Mucosa of rectum (tissue), 2 donors: ENCODE results near the gene VSTM1.
"Not testable (repeated sequence)": the region's sequence is repeated elsewhere in the genome, so short reads cannot be mapped to it uniquely, and the experiment has no call there.

ENCODE experiments used
- H3K27ac ChIP-seq, 2 donors: one replicate each; pipeline ENCODE4 v1.7.0; 2013; ENCODE audit warnings: inconsistent platforms in 2 of 2, low read depth in 2 of 2, low read length in 2 of 2
- H3K27me3 ChIP-seq, 2 donors: one replicate each; pipeline ENCODE4 v1.7.0; 2013; ENCODE audit warnings: low read length in 2 of 2; ENCODE audit not compliant: control insufficient read depth in 2 of 2, insufficient read depth in 2 of 2
- H3K36me3 ChIP-seq, 2 donors: one replicate each; pipeline ENCODE4 v1.7.0; 2013; ENCODE audit warnings: low read length in 2 of 2; ENCODE audit not compliant: control insufficient read depth in 2 of 2, insufficient read depth in 2 of 2
- H3K4me1 ChIP-seq, 2 donors: one replicate each; pipeline ENCODE4 v1.7.0; 2013; ENCODE audit warnings: low read length in 2 of 2, mild to moderate bottlenecking in 1 of 2; ENCODE audit not compliant: control insufficient read depth in 2 of 2, insufficient read depth in 2 of 2
- H3K4me3 ChIP-seq, 2 donors: one replicate each; pipeline ENCODE4 v1.7.0; 2013; ENCODE audit warnings: low read length in 2 of 2
- H3K9ac ChIP-seq, 2 donors: one replicate each; pipeline ENCODE4 v1.7.0; 2013; ENCODE audit warnings: low read length in 2 of 2, low read depth in 1 of 2, mild to moderate bottlenecking in 1 of 2
- H3K9me3 ChIP-seq, 2 donors: one replicate each; pipeline ENCODE4 v1.7.0; 2013; ENCODE audit warnings: low read length in 2 of 2; ENCODE audit not compliant: control insufficient read depth in 2 of 2
- donor health status: healthy.
- donor health status: Normal muscosa, but diverticular disease.

VSTM1 gene

DNA sequence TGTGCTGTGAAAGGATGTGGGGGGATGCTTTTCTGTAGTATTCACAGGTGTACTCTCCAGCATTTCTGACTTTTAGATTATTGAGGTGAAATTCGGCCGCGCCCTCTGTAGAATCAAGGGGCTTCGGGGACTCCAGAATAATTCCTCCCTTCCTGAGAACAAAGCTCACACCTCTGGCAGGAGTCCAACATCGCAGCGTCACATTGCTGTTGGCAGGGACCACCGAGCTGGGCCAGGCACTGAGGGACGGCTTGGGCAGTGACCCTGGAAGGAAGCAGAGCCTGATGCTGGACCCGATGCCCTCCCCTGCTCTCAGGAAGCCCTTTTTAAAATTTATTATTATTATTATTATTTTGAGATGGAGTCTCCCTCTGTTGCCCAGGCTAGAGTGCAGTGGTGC is 11.2 kb upstream of the VSTM1 start:
- H3K27ac ChIP-seq = no peak overlapping the region
- H3K27me3 ChIP-seq = no peaks in the 10 kb centered on the region
- H3K4me3 ChIP-seq = no peak overlapping the region

DNA sequence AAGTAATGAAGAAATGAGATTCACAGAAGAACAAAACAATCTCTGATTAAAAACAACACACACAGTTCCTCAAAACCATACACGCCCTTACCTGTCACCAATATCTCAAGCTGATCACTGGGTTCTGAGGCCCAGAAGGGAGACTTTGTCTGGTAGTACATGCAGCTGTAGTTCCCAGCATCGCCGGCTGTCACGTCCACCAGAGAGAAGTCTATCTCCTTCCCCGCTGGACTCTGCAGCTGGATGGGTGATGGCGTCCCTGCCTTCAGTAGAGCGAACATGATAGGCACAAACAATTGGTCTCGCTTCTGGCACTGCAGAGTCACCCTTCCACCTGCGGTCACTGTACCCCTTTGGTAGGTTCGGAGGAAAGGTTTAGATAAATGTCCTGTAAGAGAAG is 10.1 kb upstream of the VSTM1 start:
- no peak overlapping the region for H3K27ac ChIP-seq
- peaks cover 0 to 6% of the 10 kb centered on the region in 2 donors for H3K9me3 ChIP-seq
- no peaks in the 10 kb centered on the region for H3K4me1 ChIP-seq
- H3K36me3 ChIP-seq = no peaks in the 10 kb centered on the region
- H3K27me3 ChIP-seq = no peaks in the 10 kb centered on the region
- H3K4me3 ChIP-seq = no peak overlapping the region
- H3K9ac ChIP-seq = no peak overlapping the region

More for the DNA sequence above, 11.2 kb upstream of the VSTM1 start:
- Histone ChIP-seq H3K36me3 (no peaks in the 10 kb centered on the region), H3K9ac (no peak overlapping the region), H3K9me3 (peaks cover 0 to 2% of the 10 kb centered on the region in 2 donors), H3K4me1 (no peaks in the 10 kb centered on the region)

DNA sequence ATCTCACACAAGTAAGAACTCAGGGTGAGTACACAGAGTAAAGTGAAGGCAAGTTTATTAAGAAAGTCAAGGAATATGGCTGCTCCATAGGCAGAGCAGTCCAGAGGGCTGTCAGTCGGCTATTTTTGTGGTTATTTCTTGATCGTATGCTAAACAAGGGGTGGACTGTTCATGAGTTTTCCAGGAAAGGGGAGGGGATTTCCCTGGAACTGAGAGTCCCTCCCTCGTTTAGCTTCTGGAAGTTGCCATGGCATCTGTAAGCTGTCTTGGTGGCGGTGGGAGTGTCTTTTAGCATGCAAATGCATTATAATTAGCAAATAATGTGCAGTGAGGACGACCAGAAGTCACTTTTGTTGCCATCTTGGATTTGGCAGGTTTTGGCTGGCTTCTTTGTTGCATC is 5.8 kb upstream of the VSTM1 start:
- Histone ChIP-seq H3K27ac (no peak overlapping the region), H3K27me3 (no peaks in the 10 kb centered on the region), H3K4me3 (no peak overlapping the region), H3K36me3 (no peaks in the 10 kb centered on the region), H3K9ac (no peak overlapping the region), H3K9me3 (peaks cover 0 to 6% of the 10 kb centered on the region in 2 donors), H3K4me1 (no peaks in the 10 kb centered on the region)

DNA sequence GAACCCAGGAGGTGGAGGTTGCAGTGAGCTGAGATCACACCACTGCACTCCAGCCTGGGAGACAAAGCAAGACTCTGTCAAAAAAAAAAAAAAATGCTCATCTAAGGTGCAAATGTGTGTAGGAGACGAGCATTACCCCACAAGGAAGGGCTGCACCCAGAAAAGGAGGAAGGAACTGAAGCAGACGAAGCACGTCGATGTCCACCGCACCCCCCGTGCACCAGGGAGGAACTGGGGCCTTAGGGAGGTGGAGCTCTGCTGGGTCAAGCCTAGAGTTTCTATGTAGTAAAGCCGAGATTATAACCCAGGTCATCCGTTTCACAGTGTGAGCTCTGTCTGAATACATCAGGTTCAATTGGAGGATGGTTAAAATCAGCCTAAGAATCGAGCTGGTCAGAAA is 1.1 kb downstream of the VSTM1 start:
- no peaks in the 10 kb centered on the region for H3K36me3 ChIP-seq
- H3K9me3 ChIP-seq = no peaks in the 10 kb centered on the region
- no peak overlapping the region for H3K9ac ChIP-seq
- H3K27me3 ChIP-seq = no peaks in the 10 kb centered on the region
- no peak overlapping the region for H3K27ac ChIP-seq
- H3K4me3 ChIP-seq = no peak overlapping the region
- H3K4me1 ChIP-seq = no peaks in the 10 kb centered on the region

DNA sequence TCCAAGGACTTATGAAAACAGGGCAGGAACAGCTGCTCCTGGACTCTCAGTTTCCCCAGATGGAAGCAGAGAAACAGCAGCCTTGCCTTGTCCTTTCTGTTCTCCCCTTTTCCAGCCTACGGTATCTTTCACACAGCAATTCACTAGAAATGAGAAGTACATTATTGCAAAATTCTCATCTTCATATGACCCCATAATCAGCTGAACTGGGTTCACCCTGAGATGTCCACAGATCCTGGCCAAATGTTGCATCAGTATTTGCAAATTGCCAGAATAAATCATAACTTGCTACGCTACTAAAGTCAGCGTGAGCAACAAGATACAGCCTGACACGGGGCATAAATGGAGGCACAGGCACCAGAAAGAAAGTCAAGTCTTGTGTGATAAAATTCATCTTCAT is 16.1 kb downstream of the VSTM1 start:
- Histone ChIP-seq H3K27me3 (no peaks in the 10 kb centered on the region), H3K27ac (no peak overlapping the region), H3K36me3 (no peaks in the 10 kb centered on the region), H3K9ac (no peak overlapping the region), H3K4me3 (no peak overlapping the region), H3K4me1 (no peaks in the 10 kb centered on the region), H3K9me3 (no peaks in the 10 kb centered on the region)

DNA sequence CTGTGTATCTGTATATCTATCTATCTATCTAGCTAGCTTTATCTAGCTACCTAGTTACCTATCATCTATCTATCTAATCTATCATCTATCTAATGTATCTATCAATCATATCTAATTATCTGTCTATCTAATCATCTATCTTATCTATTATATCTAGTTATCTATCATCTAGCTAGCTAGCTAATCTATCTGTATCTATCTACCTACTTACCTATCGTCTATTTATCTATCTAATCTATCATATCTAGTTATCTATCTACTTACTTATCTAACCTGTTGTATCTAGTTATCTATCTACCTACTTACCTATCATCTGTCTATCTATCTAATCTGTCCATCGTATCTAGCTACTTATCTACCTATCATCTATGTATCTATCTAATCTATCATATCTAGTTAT is 17.9 kb downstream of the VSTM1 start:
- Histone ChIP-seq H3K27me3 (no peaks in the 10 kb centered on the region), H3K4me1 (no peaks in the 10 kb centered on the region), H3K9me3 (no peaks in the 10 kb centered on the region), H3K27ac (no peak overlapping the region), H3K36me3 (no peaks in the 10 kb centered on the region), H3K4me3 (no peak overlapping the region), H3K9ac (no peak overlapping the region)

DNA sequence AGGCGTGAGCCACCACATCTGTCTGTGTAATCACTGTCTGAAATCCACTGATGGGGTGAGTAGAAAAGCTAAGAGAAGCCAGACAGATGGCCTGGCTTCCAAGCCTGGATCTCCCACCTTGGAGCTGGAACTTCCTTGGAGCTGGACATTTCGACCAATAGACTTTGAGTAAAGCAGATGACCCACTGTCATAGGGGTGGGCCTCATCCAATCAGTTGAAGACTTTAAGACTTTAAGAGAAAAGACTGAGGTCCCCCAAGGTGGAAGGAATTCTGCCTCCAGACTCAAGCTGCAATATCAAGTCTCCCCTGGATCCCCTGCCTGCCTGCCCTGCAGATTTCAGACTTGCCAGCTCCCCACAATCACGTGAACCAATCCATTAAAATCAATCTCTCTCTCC is 20.7 kb downstream of the VSTM1 start:
- Histone ChIP-seq H3K27me3 (no peaks in the 10 kb centered on the region), H3K9ac (no peak overlapping the region), H3K4me3 (no peak overlapping the region), H3K9me3 (no peaks in the 10 kb centered on the region), H3K4me1 (no peaks in the 10 kb centered on the region), H3K27ac (no peak overlapping the region), H3K36me3 (no peaks in the 10 kb centered on the region)

DNA sequence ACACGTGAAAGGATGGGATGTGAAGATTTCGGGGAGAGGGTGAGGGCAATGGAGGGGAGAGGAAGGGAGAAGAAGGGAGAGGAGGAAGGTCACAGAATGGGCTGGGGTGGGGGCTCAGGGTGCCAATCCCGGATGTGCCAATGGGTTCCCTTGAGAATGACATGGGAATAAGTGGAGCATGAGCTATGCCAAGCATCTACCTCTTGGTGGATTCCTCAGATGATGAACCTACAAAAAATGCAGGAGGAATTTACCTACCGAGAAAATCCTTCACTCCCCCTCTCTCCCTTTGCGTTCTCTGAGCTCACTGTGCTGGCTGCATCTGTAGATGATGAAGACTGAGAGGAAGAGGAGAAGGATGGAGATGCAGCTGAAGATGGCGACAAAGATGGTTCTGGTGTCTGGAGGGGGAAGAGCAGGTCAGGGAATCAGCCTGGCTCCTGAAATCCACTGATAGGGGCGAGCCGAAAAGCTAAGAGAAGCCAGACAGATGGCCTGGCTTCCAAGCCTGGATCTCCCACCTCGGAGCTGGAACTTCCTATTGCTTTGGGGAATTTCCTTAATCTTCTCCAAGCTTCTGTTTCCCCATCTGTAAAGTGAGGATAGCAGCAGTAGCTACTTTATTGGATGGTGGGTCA is 21.6 kb downstream of the VSTM1 start:
- H3K4me3 ChIP-seq = no peak overlapping the region
- no peaks in the 10 kb centered on the region for H3K27me3 ChIP-seq
- H3K9me3 ChIP-seq = no peaks in the 10 kb centered on the region
- no peaks in the 10 kb centered on the region for H3K4me1 ChIP-seq
- H3K9ac ChIP-seq = no peak overlapping the region
- no peaks in the 10 kb centered on the region for H3K36me3 ChIP-seq
- no peak overlapping the region for H3K27ac ChIP-seq

DNA sequence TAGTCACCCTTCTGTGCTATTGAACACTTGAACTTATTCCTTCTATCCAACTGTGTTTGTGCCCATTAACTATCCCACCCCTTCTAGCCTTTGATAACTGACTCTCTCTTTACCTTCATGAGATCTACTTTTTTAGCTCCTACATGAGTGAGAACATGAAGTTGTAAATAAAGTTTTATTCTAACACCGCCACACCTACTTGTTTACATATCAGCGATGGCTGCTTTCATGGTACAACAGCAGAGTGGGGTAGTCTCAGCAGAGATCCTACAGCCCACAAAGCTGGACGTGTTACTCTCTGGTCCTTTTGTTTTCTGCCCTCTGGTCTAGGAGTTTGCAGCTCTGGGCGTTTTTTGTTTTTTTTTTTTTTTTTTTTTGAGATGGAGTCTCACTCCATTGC is 23.7 kb downstream of the VSTM1 start:
- H3K36me3 ChIP-seq = no peaks in the 10 kb centered on the region
- H3K4me3 ChIP-seq = no peak overlapping the region
- H3K27me3 ChIP-seq = no peaks in the 10 kb centered on the region
- H3K4me1 ChIP-seq = no peaks in the 10 kb centered on the region
- H3K27ac ChIP-seq = no peak overlapping the region
- H3K9ac ChIP-seq = no peak overlapping the region
- H3K9me3 ChIP-seq = no peaks in the 10 kb centered on the region

DNA sequence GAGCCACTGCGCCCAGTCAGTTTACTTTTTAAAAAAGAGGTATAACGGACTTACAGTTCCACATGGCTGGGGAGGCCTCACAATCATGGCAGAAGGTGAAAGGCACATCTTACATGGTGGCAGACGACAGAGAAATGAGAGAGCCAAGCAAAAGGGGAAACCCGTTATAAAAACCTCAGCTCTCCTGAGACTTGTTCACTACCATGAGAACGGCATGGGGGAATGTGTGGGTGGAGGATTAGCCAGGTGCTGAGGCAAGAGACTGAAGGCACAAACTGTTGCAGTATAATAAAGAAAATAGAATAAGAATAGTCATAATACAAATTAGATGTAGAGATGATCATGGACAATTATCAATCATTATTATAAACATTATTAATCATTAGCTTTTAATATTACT is 27.2 kb downstream of the VSTM1 start:
- not testable (repeated sequence) for H3K9ac ChIP-seq, H3K27me3 ChIP-seq, H3K27ac ChIP-seq, H3K4me3 ChIP-seq, H3K9me3 ChIP-seq, H3K4me1 ChIP-seq, H3K36me3 ChIP-seq
